Left forelimb (tissue), 1 donor: ENCODE measurements around the gene EFCAB6.

Experiments
- DNase-seq: peaks from one replicate; pipeline ENCODE4 v3.0.0-alpha.2; 2018; ENCODE audit warnings: low spot score

The EFCAB6 gene, protein sequence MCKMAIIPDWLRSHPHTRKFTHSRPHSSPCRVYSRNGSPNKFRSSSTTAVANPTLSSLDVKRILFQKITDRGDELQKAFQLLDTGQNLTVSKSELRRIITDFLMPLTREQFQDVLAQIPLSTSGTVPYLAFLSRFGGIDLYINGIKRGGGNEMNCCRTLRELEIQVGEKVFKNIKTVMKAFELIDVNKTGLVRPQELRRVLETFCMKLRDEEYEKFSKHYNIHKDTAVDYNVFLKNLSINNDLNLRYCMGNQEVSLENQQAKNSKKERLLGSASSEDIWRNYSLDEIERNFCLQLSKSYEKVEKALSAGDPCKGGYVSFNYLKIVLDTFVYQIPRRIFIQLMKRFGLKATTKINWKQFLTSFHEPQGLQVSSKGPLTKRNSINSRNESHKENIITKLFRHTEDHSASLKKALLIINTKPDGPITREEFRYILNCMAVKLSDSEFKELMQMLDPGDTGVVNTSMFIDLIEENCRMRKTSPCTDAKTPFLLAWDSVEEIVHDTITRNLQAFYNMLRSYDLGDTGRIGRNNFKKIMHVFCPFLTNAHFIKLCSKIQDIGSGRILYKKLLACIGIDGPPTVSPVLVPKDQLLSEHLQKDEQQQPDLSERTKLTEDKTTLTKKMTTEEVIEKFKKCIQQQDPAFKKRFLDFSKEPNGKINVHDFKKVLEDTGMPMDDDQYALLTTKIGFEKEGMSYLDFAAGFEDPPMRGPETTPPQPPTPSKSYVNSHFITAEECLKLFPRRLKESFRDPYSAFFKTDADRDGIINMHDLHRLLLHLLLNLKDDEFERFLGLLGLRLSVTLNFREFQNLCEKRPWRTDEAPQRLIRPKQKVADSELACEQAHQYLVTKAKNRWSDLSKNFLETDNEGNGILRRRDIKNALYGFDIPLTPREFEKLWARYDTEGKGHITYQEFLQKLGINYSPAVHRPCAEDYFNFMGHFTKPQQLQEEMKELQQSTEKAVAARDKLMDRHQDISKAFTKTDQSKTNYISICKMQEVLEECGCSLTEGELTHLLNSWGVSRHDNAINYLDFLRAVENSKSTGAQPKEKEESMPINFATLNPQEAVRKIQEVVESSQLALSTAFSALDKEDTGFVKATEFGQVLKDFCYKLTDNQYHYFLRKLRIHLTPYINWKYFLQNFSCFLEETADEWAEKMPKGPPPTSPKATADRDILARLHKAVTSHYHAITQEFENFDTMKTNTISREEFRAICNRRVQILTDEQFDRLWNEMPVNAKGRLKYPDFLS (N-terminal part only)

DNA sequence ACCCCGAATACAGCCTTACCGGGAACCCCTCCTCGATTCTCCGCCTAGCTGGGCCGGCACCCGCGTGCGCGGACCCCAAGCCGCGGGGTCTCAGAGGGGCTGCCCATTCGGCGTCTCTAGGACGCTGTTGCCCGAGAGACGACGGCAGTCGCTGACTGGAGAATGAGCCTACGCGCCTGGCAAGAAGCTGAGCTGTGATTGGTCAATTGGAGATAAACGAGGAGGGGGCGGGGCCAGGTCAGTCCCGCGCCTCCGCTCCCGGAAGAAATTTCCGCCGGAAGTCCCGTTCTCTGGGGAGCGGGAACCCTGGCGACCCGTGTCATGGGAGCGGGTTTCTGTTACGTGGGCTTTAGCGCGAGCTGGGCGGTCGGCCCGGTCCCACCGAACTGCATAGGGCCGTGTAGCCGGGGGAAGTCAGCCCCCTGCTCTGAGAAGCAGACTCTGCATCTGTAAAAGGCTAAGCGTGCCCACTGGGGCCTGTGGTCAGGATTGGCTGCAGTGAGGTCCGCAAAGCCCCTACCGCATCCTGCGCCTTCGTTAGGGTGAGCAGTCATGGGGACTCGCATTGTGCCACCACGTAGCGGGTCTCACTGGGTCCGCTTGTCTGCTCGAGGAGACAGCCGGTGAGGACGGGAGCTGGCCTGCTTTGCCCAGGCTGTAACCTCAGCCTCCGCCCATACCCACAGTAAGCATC is at the start of gene EFCAB6:
EFCAB6 (minus strand) TSS at position 157 of the 694 bp plus-strand sequence. CDS start 29,987 bp downstream, outside the sequence.
- DNase-seq: peak; percentile 95

DNA sequence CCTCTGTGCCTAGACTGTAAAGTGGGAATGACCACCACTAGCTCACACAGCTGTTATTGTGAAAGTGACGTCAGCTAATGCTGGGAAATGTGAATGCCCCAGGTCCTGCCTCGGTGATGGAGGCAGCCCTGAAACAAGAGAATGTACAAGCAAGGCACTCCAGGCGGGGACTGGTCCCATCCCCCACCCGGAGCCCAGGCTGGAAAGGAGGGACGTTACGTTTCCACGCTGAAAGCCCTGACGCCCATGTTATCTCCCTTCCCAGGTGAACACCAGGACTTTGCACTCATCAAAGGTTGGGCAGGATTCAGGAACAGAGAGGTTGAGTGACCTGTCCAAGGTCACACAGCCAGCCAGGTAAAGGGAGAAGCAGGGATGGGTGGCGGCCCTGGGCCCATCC is 49.4 kb upstream of the EFCAB6 start:
- peak; percentile 44 for DNase-seq

- peak; percentile 49 for DNase-seq
Observed at GRCh38 chr22:43860831-43861230, 48.7 kb upstream of the EFCAB6 start.

GRCh38 chr22:43860126-43860525 is 48.0 kb upstream of the EFCAB6 start:
- DNase-seq: peak; percentile 63

- DNase-seq: no peak
Observed at GRCh38 chr22:43859621-43860020, 47.5 kb upstream of the EFCAB6 start.

DNA sequence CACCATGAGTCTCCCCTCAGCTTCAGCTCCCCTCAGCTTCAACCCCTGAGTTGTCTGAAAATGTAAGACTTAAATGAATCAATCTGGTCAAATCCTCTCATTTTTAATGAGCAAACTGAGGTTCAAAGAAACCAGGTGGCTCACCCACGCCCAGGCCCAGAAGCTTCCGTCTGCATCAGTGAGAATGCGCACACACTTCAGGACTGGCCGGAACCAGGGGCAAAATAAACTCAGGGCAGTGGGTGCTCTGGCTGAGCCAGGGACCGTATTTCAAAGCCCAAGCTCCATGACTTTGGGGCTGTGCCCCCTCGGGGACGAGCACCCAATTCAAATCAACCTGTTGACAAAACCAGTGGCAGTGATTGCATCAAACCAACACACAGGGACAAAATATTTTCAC is 47.1 kb upstream of the EFCAB6 start:
- DNase-seq: peak; percentile 33

GRCh38 chr22:43858156-43858895 is 46.2 kb upstream of the EFCAB6 start:
- DNase-seq: peak; percentile 34

DNA sequence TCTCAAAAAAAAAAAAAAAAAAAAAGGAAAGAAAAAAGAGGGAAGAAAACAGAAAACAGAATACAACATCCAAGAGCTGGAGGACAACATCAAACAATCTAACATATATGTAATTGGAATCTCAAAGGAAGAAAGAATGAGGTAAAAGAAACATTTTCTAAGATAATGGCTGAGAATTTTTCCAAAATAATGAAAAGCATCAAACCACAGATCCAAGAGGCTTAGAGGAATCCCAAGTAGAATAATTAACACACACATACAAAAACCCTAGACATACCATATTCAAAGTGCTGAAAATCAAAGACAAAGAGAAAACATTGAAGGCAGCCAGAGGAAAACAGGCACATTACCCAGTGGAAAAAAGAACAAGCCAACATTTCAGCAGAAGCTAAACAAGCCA is 45.3 kb upstream of the EFCAB6 start:
- DNase-seq: no peak

DNA sequence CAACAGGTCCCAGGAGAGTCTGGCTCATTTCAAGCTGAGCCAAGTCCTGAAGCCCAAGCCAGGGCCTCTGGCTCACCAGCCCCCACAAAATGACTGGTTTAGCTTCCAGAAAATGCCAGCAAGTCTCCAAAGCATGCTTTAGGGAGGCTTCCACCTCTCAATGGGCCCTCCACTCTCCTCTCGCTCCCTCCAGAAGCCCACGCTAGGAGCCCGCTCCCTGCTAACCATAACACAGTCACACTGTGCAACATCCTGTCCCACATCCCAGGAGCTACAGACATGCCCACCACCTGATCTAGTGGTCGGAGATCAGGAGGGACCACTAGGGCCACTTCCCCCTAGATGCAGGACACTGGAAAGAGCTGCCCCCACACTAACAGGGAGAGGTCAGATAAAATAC is 43.3 kb upstream of the EFCAB6 start:
- peak; percentile 53 for DNase-seq

- DNase-seq: peak; percentile 47
Observed at GRCh38 chr22:43854786-43855271, 42.7 kb upstream of the EFCAB6 start.

DNA sequence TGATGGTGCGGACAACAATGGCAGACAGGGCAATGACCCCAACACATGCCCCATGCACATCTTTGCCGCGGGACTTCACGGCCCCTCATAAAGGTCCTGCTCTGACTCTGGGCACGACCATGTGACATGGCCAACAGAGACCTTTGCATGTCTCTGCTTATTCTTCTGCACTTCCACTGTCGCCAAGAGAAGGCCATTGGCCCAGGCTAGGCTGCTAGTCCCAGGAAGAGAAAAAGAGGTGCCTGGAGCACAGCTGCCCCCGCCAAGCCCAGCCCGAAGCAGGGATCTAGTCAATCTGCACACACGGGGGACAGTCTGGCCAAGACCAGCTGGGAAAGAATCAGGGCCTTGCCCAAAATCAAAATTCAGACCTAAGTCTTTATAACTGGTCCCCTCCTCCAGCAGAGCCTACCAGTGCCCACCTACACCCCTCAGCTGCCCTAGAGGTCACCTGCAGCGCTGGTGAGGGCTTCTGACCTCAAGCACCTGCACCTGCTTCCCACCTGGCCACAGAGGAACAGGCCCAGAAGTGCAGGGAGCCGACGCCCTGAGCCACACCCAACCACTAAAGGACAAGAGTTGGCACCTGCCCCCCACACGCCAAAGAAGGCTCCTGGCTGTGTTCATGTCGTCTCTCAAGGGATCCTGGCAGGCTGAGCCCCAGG is 42.1 kb upstream of the EFCAB6 start:
- DNase-seq: peak; percentile 53

DNA sequence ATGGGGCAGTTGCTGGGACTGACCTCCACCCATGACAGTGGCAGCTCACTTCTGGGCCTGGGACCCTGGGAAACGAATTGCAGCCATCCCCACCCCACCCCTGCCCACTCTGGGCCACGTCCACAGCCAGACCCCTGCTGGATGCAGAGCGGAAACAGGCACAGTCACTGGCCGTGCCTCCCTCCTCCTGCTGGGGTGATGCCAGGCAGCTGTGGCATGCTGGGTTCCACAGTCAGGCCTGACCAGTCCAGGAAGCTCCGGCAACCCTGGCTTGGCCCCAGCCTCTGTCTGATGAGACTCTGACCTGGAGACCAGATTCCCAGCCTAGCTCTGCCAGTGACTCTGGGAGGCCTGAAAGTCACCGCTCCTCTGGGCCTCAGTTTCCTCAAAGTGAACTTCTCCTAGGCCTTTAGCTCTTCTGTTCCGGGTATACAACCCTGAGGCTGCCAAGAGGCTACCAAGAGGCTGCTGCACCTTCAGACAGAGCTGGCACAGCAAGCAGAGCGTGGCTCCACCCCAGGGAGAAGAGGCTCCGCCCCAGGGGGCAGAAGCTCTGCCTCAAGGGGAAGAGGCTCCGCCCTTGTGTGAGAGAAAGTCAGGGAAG is 41.3 kb upstream of the EFCAB6 start:
- peak; percentile 55 for DNase-seq

DNA sequence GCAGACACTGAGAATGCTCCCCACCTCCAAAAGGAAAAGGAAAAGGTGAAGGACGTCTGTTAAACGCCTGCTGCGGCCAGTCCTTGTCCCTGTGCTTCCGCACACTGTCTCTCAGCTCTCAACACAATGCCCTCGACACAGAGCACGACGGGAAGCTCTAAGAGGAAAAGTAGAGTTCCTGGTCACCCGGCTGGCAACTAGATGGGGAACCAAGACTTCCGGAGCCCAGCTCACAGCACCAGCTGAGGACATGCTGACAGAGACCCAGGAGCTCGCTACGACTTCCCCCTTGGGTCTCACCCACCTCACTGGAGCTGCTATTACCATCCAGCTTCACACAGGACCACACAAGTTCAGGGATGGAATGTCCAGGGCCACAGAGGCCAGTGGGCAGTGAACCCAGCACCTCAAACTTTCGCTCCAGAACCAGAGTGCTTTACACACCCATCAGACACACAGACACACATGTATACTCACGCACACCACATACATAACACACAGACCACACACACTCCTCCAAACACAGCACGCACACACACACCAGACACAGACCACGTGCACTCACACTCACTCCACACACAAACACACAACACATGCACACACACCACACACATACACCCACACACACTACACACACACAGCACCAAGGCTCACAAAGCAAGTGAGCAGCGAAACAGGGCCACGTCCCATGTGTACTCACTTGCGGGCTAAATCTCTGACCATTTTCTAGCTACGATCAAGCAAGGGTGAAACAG is 40.6 kb upstream of the EFCAB6 start:
- peak; percentile 50 for DNase-seq

GRCh38 chr22:43851979-43852307 is 39.8 kb upstream of the EFCAB6 start:
- DNase-seq: peak; percentile 28

GRCh38 chr22:43851058-43851978 is 39.2 kb upstream of the EFCAB6 start:
- peak; percentile 30 for DNase-seq

- peak; percentile 37 for DNase-seq
Observed at GRCh38 chr22:43850529-43850928, 38.4 kb upstream of the EFCAB6 start.

- DNase-seq: peak; percentile 37
Observed at GRCh38 chr22:43849731-43850130, 37.6 kb upstream of the EFCAB6 start.
